ENCODE measurements around the gene CCDC178.
A peak's percentile ranks its signal among the peaks of the same experiment; 100 is the strongest.

Gene CCDC178

DNA sequence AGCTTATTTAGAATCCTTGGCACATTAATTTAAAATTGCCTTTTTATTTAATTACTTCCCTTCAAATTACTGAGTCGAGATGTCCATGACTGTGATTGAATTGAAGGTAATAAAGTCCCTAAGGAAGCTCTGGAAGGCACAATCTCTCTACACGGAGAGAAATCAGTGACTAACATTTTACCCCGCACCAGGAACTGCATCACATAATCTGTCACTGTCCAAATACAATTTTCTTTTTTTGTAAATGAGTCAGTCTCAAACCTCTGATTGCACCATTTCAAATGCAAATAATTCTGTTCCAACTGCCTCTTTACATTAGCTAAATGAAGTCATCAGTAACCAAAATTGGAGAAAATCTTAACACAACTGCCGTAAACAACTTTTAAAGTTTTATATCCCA is 311.9 kb downstream of the CCDC178 start:
- TF ChIP-seq EZH2phosphoT487 (IDR thresholded peaks at IDR 0.05; ENCODE audit: borderline replicate concordance, low read length), result no peak
- TF ChIP-seq, protein P1, sequence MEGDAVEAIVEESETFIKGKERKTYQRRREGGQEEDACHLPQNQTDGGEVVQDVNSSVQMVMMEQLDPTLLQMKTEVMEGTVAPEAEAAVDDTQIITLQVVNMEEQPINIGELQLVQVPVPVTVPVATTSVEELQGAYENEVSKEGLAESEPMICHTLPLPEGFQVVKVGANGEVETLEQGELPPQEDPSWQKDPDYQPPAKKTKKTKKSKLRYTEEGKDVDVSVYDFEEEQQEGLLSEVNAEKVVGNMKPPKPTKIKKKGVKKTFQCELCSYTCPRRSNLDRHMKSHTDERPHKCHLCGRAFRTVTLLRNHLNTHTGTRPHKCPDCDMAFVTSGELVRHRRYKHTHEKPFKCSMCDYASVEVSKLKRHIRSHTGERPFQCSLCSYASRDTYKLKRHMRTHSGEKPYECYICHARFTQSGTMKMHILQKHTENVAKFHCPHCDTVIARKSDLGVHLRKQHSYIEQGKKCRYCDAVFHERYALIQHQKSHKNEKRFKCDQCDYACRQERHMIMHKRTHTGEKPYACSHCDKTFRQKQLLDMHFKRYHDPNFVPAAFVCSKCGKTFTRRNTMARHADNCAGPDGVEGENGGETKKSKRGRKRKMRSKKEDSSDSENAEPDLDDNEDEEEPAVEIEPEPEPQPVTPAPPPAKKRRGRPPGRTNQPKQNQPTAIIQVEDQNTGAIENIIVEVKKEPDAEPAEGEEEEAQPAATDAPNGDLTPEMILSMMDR (IDR thresholded peaks at IDR 0.05; ENCODE audit: low read depth, low read length, poor library complexity, severe bottlenecking), result no peak
- H3K27ac ChIP-seq (ENCODE audit: low read depth, low read length), result no peak overlapping the region
- no peaks in the 10 kb centered on the region for H3F3A ChIP-seq (ENCODE audit: control insufficient read depth, insufficient read depth)
- no peaks in the 10 kb centered on the region for H3K9me2 ChIP-seq (replicated peaks; ENCODE audit: control insufficient read depth, low read length)
- H3K79me2 ChIP-seq (ENCODE audit: control insufficient read depth, low read length), result no peaks in the 10 kb centered on the region
- H3K27me3 ChIP-seq (ENCODE audit: control insufficient read depth, low read length), result no peaks in the 10 kb centered on the region
- H3K36me3 ChIP-seq (ENCODE audit: control insufficient read depth, low read length), result no peaks in the 10 kb centered on the region
- H3K4me3 ChIP-seq (ENCODE audit: low read length), result no peak overlapping the region
- no peak overlapping the region for H3K4me2 ChIP-seq (ENCODE audit: low read length)
- H3K4me1 ChIP-seq (ENCODE audit: control insufficient read depth, low read length), result no peaks in the 10 kb centered on the region
- H4K20me1 ChIP-seq (ENCODE audit: control insufficient read depth, insufficient read depth, low read depth, low read length), result no peaks in the 10 kb centered on the region
- no peaks in the 10 kb centered on the region for H3K9me3 ChIP-seq (ENCODE audit: control insufficient read depth, insufficient read depth, low read length)

DNA sequence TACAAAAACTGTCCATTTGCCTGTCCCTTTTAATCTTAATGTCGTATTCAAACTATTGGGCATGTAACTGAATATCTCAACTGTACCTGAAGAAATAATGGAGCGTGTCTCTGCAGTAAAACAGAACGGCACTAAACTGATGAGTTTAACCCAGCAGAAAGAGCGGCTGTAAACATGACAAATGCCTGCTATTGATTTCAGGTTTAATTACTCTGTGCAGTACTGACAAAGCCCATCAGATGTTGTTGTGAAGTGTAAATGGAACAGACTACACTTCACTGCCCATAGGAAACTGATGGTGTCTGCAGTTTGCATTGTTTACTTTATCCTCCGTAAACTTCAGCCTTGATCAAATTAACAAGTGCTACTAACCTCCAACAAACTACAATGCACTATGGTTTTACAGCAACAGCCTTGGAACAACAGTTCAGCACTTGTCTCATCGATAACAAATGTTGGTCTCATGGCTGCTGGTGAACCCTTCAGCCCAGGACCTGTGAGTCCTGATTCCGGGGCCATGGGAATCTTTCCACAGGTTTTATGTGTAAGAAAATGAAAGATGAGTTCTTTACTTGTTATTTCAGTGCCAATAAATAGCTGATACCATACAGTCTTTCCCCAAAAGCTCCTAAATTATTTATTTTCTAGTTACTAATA is 316.5 kb downstream of the CCDC178 start:
- H4K20me1 ChIP-seq (ENCODE audit: control insufficient read depth, insufficient read depth, low read depth, low read length), result no peaks in the 10 kb centered on the region
- no peaks in the 10 kb centered on the region for H3K9me3 ChIP-seq (ENCODE audit: control insufficient read depth, insufficient read depth, low read length)
- H3K9me2 ChIP-seq (replicated peaks; ENCODE audit: control insufficient read depth, low read length), result no peaks in the 10 kb centered on the region
- H3K4me3 ChIP-seq (ENCODE audit: low read length), result no peak overlapping the region
- H3K27me3 ChIP-seq (ENCODE audit: control insufficient read depth, low read length), result no peaks in the 10 kb centered on the region
- TF ChIP-seq, protein P1 (IDR thresholded peaks at IDR 0.05; ENCODE audit: low read depth, low read length, poor library complexity, severe bottlenecking), result no peak
- TF ChIP-seq EZH2phosphoT487 (IDR thresholded peaks at IDR 0.05; ENCODE audit: borderline replicate concordance, low read length), result no peak
- H3F3A ChIP-seq (ENCODE audit: control insufficient read depth, insufficient read depth), result no peaks in the 10 kb centered on the region
- H3K36me3 ChIP-seq (ENCODE audit: control insufficient read depth, low read length), result no peaks in the 10 kb centered on the region
- H3K4me2 ChIP-seq (ENCODE audit: low read length), result no peak overlapping the region
- no peak overlapping the region for H3K27ac ChIP-seq (ENCODE audit: low read depth, low read length)
- no peaks in the 10 kb centered on the region for H3K4me1 ChIP-seq (ENCODE audit: control insufficient read depth, low read length)
- no peaks in the 10 kb centered on the region for H3K79me2 ChIP-seq (ENCODE audit: control insufficient read depth, low read length)

DNA sequence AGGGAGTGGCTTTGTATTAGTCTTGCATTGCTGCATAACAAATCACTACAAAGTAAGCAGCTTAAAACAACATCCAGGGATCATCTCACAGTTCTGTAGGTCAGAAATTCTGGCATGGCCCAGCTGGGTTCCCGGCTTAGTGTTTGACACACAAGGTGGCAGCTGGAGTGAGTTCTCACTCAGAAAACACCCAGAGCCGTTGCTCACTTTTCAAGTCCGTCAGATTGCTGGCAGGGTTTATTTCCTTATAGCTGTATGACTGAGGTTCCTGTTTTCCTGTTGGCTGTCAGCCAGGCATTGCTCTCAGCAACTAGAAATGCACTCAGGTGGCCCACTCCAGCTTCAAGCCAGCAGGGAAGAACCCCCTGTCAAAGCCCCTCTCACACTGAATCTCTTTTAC is 324.1 kb downstream of the CCDC178 start:
- H3K27ac ChIP-seq (ENCODE audit: low read depth, low read length), result no peak overlapping the region
- H3K9me2 ChIP-seq (replicated peaks; ENCODE audit: control insufficient read depth, low read length), result no peaks in the 10 kb centered on the region
- no peaks in the 10 kb centered on the region for H4K20me1 ChIP-seq (ENCODE audit: control insufficient read depth, insufficient read depth, low read depth, low read length)
- H3K4me2 ChIP-seq (ENCODE audit: low read length), result peak overlapping the region; percentile 35
- no peaks in the 10 kb centered on the region for H3K27me3 ChIP-seq (ENCODE audit: control insufficient read depth, low read length)
- no peak for TF ChIP-seq EZH2phosphoT487 (IDR thresholded peaks at IDR 0.05; ENCODE audit: borderline replicate concordance, low read length)
- TF ChIP-seq, protein P1 (IDR thresholded peaks at IDR 0.05; ENCODE audit: low read depth, low read length, poor library complexity, severe bottlenecking), result no peak
- H3F3A ChIP-seq (ENCODE audit: control insufficient read depth, insufficient read depth), result no peaks in the 10 kb centered on the region
- 0 out of 2 replicates have a peak overlapping the region, but pooled peaks have one; percentile 15 for H3K4me3 ChIP-seq (ENCODE audit: low read length)
- no peaks in the 10 kb centered on the region for H3K79me2 ChIP-seq (ENCODE audit: control insufficient read depth, low read length)
- H3K4me1 ChIP-seq (ENCODE audit: control insufficient read depth, low read length), result peaks cover 7% of the 10 kb centered on the region
- H3K36me3 ChIP-seq (ENCODE audit: control insufficient read depth, low read length), result no peaks in the 10 kb centered on the region
- no peaks in the 10 kb centered on the region for H3K9me3 ChIP-seq (ENCODE audit: control insufficient read depth, insufficient read depth, low read length)
